Cardiac muscle cell (in vitro differentiated cells and primary cell): ENCODE results near the gene MEIOB. TPM values are rescaled to one million over a fixed set of nuclear protein-coding genes. Genes with fewer than 3 reads are reported as not detected.

Experiments
- DNase-seq, 2 donors: peaks; one replicate each; pipeline versions ENCODE4 v3.0.0 to v3.0.0-alpha.2; 2010 to 2017; ENCODE audit warnings: low read depth in 1 of 2, low spot score in 1 of 2
- H3K27ac ChIP-seq: fragments of 200-600 bp; sonication (generic); 2 replicates; pipeline ENCODE4 v1.5.1; 2016
- H3K27me3 ChIP-seq: fragments of 200-600 bp; sonication (generic); 2 replicates; pipeline ENCODE4 v1.6.0; 2016; ENCODE audit warnings: control low read depth
- H3K36me3 ChIP-seq: fragments of 200-600 bp; sonication (generic); 2 replicates; pipeline ENCODE4 v1.5.1; 2016; ENCODE audit warnings: control low read depth
- H3K4me1 ChIP-seq: fragments of 200-600 bp; sonication (generic); 2 replicates; pipeline ENCODE4 v1.8.1; 2017; ENCODE audit warnings: low read depth, mild to moderate bottlenecking, mixed run types
- H3K4me3 ChIP-seq: fragments of 200-600 bp; sonication (generic); 2 replicates; pipeline ENCODE4 v1.5.1; 2016; ENCODE audit warnings: mild to moderate bottlenecking
- H3K9me3 ChIP-seq: fragments of 200-600 bp; sonication (generic); 2 replicates; pipeline ENCODE4 v1.5.1; 2017; ENCODE audit warnings: low read depth, mild to moderate bottlenecking, control low read depth
- polyA plus RNA-seq: library from polyadenylated mRNA; unstranded; fragments of >200 nt; fragmentation: Nextera tagmentation; extraction: Ambion mirVana; gene quantifications from 2 replicates; pipeline ENCODE4 v1.2.1, GENCODE V29; 2016
- total RNA-seq: library from RNA; depleted of rRNA; stranded (reverse); fragments of >200 nt; gene quantifications from 2 replicates; pipeline ENCODE4 v1.2.3, GENCODE V29; 2016
- TF ChIP-seq, protein P1 (sequence below): IDR thresholded peaks from 2 replicates; pipeline ENCODE4 v1.5.1; 2012; ENCODE audit warnings: low read depth, mild to moderate bottlenecking, low read length

The MEIOB gene
- total and polyA plus RNA-seq, 2 experiments from 2014 or later, result 2.0 TPM; not detected in 1

DNA sequence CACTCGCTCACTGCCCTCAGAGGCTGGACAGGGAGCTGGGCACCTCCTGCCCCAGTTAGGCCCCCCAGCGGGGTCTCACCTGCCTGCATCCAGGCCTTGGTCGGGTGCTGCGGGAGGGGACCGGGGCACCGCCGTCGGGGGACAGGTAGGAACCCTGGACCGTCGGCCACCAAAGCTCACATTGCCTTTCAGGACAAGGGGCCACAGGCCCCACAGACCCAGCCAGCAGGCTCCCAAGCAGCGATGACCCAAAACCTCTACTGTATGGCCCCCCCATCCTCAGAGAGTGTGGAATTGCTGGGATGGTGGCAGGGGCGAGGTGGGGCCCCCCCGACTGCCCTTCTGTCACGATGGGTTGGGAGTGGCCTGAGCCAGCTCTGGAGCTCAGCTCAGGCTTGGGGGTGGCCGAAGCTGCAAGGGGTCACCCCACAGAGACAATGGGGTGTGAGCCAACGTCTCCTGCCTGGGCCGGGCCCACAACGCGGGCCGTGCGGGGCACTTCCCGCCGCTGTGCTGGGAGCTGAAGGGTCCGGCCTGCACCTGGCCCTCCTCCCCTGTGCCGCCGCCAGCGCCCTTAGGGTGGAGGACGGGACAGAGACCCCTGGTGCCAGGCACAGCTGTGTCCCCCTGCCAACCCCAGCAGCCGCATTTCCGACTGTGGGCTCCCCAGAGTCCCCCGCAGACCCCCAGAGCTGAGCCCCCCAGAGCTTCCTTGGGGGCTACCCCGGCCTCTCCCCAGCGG lies 79.0 kb downstream of the MEIOB start:
- no peaks in the 10 kb centered on the region for H3K9me3 ChIP-seq
- TF ChIP-seq, protein P1, sequence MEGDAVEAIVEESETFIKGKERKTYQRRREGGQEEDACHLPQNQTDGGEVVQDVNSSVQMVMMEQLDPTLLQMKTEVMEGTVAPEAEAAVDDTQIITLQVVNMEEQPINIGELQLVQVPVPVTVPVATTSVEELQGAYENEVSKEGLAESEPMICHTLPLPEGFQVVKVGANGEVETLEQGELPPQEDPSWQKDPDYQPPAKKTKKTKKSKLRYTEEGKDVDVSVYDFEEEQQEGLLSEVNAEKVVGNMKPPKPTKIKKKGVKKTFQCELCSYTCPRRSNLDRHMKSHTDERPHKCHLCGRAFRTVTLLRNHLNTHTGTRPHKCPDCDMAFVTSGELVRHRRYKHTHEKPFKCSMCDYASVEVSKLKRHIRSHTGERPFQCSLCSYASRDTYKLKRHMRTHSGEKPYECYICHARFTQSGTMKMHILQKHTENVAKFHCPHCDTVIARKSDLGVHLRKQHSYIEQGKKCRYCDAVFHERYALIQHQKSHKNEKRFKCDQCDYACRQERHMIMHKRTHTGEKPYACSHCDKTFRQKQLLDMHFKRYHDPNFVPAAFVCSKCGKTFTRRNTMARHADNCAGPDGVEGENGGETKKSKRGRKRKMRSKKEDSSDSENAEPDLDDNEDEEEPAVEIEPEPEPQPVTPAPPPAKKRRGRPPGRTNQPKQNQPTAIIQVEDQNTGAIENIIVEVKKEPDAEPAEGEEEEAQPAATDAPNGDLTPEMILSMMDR, result no peak
- peaks cover 6% of the 10 kb centered on the region for H3K36me3 ChIP-seq
- H3K27me3 ChIP-seq, result no peaks in the 10 kb centered on the region
- no peaks in the 10 kb centered on the region for H3K4me1 ChIP-seq
- DNase-seq, result no peak
- H3K4me3 ChIP-seq, result no peak overlapping the region
- H3K27ac ChIP-seq, result no peak overlapping the region

- Histone ChIP-seq H3K4me3 (no peak overlapping the region), H3K36me3 (peaks cover 6% of the 10 kb centered on the region), H3K27ac (no peak overlapping the region), H3K9me3 (no peaks in the 10 kb centered on the region), H3K27me3 (no peaks in the 10 kb centered on the region), H3K4me1 (no peaks in the 10 kb centered on the region)
- DNase-seq, result no peak
- TF ChIP-seq, protein P1, result no peak
These were observed 79.8 kb downstream of the MEIOB start for GRCh38 chr16:1791943-1792812.

DNA sequence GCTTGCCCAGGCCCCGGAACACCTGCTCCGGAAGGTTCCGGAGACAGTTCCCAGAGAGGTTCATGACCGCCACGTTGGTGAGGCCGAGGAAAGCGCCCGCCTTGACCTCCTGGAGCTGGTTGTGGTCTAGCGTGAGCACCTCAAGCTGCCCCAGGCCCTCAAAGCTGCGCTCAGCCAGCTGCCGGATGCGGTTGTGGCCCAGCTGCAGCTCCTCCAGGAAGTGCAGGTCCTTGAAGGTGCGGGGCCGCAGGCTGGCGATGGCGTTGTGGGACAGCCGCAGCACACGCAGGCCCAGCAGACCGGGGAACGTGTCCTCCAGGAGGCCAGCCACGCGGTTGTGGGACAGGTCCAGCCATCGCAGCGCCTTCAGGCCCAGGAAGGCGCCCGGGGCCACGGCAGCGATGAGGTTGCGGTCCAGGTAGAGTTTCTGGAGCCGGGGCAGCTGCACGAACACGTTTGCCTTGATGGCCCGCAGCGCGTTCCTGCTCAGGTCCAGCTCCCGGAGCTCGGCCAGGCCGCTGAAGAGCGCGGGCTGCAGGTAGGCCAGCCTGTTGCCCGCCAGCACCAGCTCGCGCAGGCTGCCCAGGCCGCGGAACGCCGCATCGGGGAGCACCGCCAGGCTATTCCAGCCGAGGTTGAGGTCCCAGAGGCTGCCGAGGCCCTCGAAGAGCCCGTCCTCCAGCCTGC lies 80.6 kb downstream of the MEIOB start:
- H3K4me1 ChIP-seq, result no peaks in the 10 kb centered on the region
- no peak overlapping the region for H3K27ac ChIP-seq
- DNase-seq, result no peak
- TF ChIP-seq, protein P1, result no peak
- H3K36me3 ChIP-seq, result peaks cover 6% of the 10 kb centered on the region
- H3K9me3 ChIP-seq, result no peaks in the 10 kb centered on the region
- no peak overlapping the region for H3K4me3 ChIP-seq
- no peaks in the 10 kb centered on the region for H3K27me3 ChIP-seq

DNA sequence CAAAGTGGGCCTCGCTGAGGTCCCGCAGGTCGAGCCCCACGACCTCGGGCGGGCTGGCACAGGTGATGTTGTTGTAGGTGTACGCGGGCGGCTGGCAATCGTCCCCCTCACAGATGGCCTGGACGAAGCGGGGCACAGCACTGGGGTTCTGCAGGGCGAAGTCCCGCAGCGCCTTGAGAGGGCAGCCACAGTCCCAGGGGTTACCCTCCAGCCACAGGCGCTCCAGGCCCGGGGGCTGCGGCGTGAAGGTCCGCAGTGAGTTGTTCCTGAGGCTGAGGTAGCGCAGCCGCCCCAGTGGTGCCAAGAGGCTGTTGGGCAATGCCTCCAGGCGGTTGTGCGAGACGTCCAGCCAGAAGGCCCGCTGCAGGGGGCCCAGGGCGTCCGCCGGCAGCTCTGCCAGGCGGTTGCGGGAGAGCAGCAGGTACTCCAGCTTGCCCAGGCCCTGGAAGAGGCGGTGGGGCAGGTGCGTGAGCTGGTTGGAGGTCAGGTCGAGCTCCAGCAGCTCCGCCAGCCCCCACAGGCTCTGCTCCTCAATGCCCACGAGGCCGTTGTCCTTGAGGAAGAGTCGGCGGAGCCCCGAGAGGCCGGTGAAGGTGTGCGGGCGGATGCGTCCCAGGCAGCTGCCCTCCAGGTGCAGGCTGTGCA lies 81.2 kb downstream of the MEIOB start:
- TF ChIP-seq, protein P1, result no peak
- no peaks in the 10 kb centered on the region for H3K4me1 ChIP-seq
- no peak overlapping the region for H3K4me3 ChIP-seq
- DNase-seq, result no peak
- no peaks in the 10 kb centered on the region for H3K27me3 ChIP-seq
- H3K27ac ChIP-seq, result no peak overlapping the region
- peaks cover 6% of the 10 kb centered on the region for H3K36me3 ChIP-seq
- H3K9me3 ChIP-seq, result no peaks in the 10 kb centered on the region

GRCh38 chr16:1790261-1790610 lies 81.7 kb downstream of the MEIOB start:
- DNase-seq, result no peak
- Histone ChIP-seq H3K27ac (no peak overlapping the region), H3K36me3 (peaks cover 6% of the 10 kb centered on the region), H3K4me1 (no peaks in the 10 kb centered on the region), H3K4me3 (no peak overlapping the region), H3K27me3 (no peaks in the 10 kb centered on the region), H3K9me3 (no peaks in the 10 kb centered on the region)
- TF ChIP-seq, protein P1, result no peak
